Cardiac muscle cell (in vitro differentiated cells and primary cell): ENCODE results near the gene NAT9. TPM values are rescaled to one million over a fixed set of nuclear protein-coding genes. Genes with fewer than 3 reads are reported as not detected.
A peak's percentile ranks its signal among the peaks of the same experiment; 100 is the strongest.

ENCODE experiments used
- DNase-seq, 2 donors: peaks; one replicate each; pipeline versions ENCODE4 v3.0.0 to v3.0.0-alpha.2; 2010 to 2017; ENCODE audit warnings: low read depth in 1 of 2, low spot score in 1 of 2
- H3K27ac ChIP-seq: fragments of 200-600 bp; sonication (generic); 2 replicates; pipeline ENCODE4 v1.5.1; 2016
- H3K27me3 ChIP-seq: fragments of 200-600 bp; sonication (generic); 2 replicates; pipeline ENCODE4 v1.6.0; 2016; ENCODE audit warnings: control low read depth
- H3K36me3 ChIP-seq: fragments of 200-600 bp; sonication (generic); 2 replicates; pipeline ENCODE4 v1.5.1; 2016; ENCODE audit warnings: control low read depth
- H3K4me1 ChIP-seq: fragments of 200-600 bp; sonication (generic); 2 replicates; pipeline ENCODE4 v1.8.1; 2017; ENCODE audit warnings: low read depth, mild to moderate bottlenecking, mixed run types
- H3K4me3 ChIP-seq: fragments of 200-600 bp; sonication (generic); 2 replicates; pipeline ENCODE4 v1.5.1; 2016; ENCODE audit warnings: mild to moderate bottlenecking
- H3K9me3 ChIP-seq: fragments of 200-600 bp; sonication (generic); 2 replicates; pipeline ENCODE4 v1.5.1; 2017; ENCODE audit warnings: low read depth, mild to moderate bottlenecking, control low read depth
- polyA plus RNA-seq: library from polyadenylated mRNA; unstranded; fragments of >200 nt; fragmentation: Nextera tagmentation; extraction: Ambion mirVana; gene quantifications from 2 replicates; pipeline ENCODE4 v1.2.1, GENCODE V29; 2016
- total RNA-seq: library from RNA; depleted of rRNA; stranded (reverse); fragments of >200 nt; gene quantifications from 2 replicates; pipeline ENCODE4 v1.2.3, GENCODE V29; 2016
- TF ChIP-seq, protein P1 (sequence below): IDR thresholded peaks from 2 replicates; pipeline ENCODE4 v1.5.1; 2012; ENCODE audit warnings: low read depth, mild to moderate bottlenecking, low read length

NAT9 gene, protein sequence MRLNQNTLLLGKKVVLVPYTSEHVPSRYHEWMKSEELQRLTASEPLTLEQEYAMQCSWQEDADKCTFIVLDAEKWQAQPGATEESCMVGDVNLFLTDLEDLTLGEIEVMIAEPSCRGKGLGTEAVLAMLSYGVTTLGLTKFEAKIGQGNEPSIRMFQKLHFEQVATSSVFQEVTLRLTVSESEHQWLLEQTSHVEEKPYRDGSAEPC
- total RNA-seq (45.9 and 73.1 TPM in 2 replicates), polyA plus RNA-seq (56.2 and 96.8 TPM in 2 replicates)

DNA sequence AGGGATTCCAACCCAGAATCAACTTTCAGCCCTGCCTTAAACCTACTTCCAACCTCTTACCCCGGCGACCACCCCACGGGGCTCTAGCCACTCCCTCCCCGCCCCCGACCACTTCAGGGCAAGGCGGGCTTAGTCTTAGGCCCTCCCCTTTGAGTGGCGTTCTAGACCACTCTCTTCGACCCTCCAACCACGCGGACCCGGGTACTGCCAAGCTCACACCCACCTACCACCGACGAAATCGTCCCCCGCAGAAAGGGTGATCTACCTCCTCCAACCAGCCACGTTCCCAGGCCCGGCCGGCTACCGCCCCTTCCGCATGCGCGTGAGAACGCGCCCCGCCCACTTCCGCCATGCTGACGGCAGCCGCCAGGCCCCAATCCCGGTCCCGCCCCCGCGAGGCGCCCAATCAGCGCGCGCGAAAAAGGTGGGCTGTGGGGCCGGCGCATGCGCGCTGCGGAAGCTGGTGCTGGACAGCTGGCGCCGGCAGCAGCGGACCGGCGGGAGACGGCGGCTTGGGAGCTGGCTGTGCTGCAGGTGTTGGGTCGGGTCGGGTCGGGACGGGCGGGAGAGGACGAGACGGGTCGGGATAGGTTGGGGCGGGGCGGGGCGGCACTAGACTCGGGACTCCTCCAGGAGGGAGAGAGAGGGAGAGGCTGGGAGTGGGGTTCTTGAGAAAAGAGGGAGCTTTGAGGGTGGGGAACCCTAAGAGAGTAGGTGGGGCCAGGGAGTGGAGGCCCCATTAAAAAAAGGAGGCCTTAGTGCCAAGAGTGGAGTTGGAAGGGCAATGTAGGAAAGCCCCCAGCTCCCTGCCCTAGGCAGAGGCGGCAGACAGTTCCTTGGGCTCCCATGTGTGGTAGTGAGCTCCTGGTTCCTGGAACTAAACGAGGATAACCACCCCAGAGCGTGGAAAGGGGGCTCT, at the start of gene NAT9:
TSS of gene NAT9 (minus strand) at position 302 of the 919 bp plus-strand sequence. CDS start 647 bp downstream, outside the sequence.
- Histone ChIP-seq H3K9me3 (no peaks in the 10 kb centered on the region), H3K27ac (peak within 1 kb of the TSS; percentile 83), H3K36me3 (no peaks in the 10 kb centered on the region), H3K27me3 (no peaks in the 10 kb centered on the region), H3K4me3 (peak within 1 kb of the TSS; percentile 61), H3K4me1 (peaks cover 7% of the 10 kb centered on the region)
- TF ChIP-seq, protein P1, sequence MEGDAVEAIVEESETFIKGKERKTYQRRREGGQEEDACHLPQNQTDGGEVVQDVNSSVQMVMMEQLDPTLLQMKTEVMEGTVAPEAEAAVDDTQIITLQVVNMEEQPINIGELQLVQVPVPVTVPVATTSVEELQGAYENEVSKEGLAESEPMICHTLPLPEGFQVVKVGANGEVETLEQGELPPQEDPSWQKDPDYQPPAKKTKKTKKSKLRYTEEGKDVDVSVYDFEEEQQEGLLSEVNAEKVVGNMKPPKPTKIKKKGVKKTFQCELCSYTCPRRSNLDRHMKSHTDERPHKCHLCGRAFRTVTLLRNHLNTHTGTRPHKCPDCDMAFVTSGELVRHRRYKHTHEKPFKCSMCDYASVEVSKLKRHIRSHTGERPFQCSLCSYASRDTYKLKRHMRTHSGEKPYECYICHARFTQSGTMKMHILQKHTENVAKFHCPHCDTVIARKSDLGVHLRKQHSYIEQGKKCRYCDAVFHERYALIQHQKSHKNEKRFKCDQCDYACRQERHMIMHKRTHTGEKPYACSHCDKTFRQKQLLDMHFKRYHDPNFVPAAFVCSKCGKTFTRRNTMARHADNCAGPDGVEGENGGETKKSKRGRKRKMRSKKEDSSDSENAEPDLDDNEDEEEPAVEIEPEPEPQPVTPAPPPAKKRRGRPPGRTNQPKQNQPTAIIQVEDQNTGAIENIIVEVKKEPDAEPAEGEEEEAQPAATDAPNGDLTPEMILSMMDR, result no peak
- DNase-seq, result peak; percentile 97 to 99

DNA sequence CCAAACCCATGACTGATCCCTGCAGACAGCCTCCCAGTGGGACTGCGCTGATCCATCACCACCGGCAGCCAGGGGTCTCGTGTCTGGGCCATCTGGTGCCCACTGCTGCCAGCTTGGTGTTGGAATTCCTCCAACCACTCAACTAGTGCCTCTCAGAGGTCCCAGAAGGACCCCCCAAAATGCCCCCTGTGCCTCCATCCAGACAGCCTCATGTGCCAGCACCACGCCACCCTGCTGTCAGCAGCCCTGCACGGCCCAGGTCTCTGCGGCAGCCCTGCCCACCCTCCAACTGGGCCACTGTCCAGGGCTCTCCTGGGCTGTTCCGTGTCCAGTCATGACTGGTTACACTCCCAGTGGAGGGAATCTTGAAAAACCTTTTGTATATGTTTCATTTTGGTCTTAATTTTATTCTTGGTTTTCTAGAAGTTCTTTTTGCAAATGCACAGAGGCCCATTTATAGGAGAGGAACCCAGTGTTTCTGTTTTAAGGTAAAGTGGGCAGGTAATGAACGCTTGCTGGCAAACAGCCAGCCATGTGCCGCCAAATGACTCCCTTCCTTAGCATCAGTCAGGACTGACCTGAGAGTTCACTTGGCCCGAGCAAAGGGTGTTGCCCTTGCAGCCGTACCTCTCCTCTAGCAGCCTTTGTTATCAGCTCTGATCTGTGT, 48.9 kb upstream of the NAT9 start:
- H3K27ac ChIP-seq, result no peak overlapping the region
- H3K4me1 ChIP-seq, result peaks cover 12% of the 10 kb centered on the region
- no peak overlapping the region for H3K4me3 ChIP-seq
- DNase-seq, result no peak
- H3K9me3 ChIP-seq, result no peaks in the 10 kb centered on the region
- H3K27me3 ChIP-seq, result no peaks in the 10 kb centered on the region
- no peaks in the 10 kb centered on the region for H3K36me3 ChIP-seq
- TF ChIP-seq, protein P1, result no peak

DNA sequence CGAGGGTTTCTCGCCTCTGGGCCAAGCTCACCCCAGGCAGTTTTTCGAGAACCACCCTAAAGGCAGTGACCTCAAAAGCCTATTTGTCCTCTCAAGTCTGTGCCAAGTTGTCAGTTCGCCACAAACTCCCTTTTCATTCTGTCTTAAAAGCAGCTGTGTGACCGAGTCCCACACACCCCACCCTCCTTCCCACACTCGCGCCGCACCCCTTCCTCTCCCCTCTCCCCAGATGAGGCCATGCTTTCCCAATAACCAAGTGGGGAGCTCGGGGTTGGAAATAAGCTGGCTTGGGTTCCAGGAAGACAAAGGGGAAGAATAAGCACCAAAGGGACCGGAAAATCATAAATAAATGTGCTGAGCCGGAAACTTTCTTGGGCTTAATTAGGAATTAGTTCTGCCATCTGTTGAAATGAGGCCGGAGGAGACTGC, 46.8 kb upstream of the NAT9 start:
- Histone ChIP-seq H3K36me3 (no peaks in the 10 kb centered on the region), H3K4me3 (no peak overlapping the region), H3K27ac (no peak overlapping the region), H3K4me1 (peaks cover 20% of the 10 kb centered on the region), H3K9me3 (no peaks in the 10 kb centered on the region), H3K27me3 (no peaks in the 10 kb centered on the region)
- TF ChIP-seq, protein P1, result no peak
- no peak for DNase-seq

DNA sequence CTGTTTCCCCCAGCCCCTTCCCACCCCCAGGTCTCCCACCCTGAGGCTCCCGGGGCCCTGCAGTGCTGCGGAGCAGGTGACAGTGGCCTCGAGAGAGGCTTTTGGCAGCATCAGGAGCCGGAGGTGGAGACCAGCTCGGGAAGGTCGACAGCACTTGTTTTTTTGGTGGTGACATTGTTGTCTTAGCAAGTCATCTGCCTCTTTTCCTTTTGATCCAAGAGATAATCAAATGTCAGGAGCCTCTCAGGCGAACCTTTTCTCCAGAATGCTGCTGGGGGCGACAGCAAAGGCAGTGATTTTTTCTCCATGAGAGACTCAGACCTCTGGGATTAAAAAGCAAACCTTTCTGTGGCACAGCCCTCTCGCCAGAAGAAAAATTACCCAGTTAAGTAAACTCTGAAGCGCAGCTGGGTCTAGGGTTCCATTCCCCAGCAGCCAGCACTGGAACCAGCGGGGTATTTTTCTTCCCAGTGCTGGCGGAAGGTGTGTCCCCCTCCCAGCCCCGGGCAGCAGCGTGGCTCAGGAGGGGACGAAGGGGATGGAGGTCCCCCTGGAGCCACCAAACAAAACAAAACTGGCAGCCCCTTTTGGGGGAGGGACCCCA, 46.3 kb upstream of the NAT9 start:
- Histone ChIP-seq H3K9me3 (no peaks in the 10 kb centered on the region), H3K4me1 (peaks cover 25% of the 10 kb centered on the region), H3K36me3 (no peaks in the 10 kb centered on the region), H3K4me3 (no peak overlapping the region), H3K27me3 (no peaks in the 10 kb centered on the region), H3K27ac (no peak overlapping the region)
- TF ChIP-seq, protein P1, result no peak
- no peak for DNase-seq

DNA sequence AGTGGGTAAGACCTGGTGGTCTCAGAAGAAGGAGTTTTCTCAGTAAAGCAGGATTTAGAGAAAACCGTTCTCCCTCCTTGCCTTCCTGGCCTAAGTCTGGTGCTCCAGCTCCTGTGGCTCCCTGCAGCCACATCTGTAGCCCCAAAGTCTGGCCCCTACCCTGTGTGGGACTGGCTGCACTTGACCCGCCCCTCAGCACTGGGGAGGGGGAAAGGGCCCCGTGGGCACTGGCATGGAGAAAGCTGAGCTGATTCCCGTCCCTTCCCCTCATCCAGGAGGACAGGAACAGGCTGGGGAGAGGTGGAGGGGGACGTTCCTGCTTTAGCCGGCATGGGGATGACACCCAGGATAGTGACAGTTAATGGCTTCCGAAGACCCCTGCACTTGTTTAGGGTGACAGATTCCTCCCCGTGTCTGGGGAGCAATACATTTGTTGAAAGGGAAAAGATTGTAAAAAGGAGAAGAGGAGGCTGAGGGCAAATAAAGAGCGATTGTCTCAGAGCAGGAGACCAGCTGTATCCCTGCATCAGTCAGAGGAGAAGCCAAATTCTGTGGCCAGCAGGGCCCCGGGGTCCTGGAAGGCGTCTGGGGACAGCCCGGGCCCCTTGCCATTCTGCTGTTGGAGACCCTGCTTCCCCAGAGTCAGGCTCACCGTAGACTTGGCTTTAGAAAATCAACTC, 45.6 kb upstream of the NAT9 start:
- H3K27ac ChIP-seq, result no peak overlapping the region
- peaks cover 31% of the 10 kb centered on the region for H3K4me1 ChIP-seq
- no peaks in the 10 kb centered on the region for H3K27me3 ChIP-seq
- H3K4me3 ChIP-seq, result no peak overlapping the region
- no peak for DNase-seq
- no peaks in the 10 kb centered on the region for H3K9me3 ChIP-seq
- H3K36me3 ChIP-seq, result no peaks in the 10 kb centered on the region
- TF ChIP-seq, protein P1, result no peak
